Endodermal cell (in vitro differentiated cells): ENCODE data around the gene ZNF860. TPM values are rescaled to one million over a fixed set of nuclear protein-coding genes. Genes with fewer than 3 reads are reported as not detected.

Experiments used
- DNase-seq: peaks from one replicate; pipeline ENCODE4 v3.0.0-alpha.2; 2017
- H3K27ac ChIP-seq: 2 replicates; pipeline ENCODE4 v1.5.1; 2013; ENCODE audit warnings: mild to moderate bottlenecking, low read depth, low read length, moderate library complexity
- H3K27me3 ChIP-seq: 2 replicates; pipeline ENCODE4 v1.6.1; 2013; ENCODE audit warnings: mild to moderate bottlenecking, low read length, moderate library complexity; ENCODE audit not compliant: insufficient read depth, control insufficient read depth, poor library complexity, severe bottlenecking
- H3K36me3 ChIP-seq: 2 replicates; pipeline ENCODE4 v1.7.0; 2013; ENCODE audit warnings: mild to moderate bottlenecking, low read length, moderate library complexity; ENCODE audit not compliant: control insufficient read depth, insufficient read depth
- H3K4me1 ChIP-seq: one replicate; pipeline ENCODE4 v1.7.0; 2013; ENCODE audit warnings: low read length; ENCODE audit not compliant: control insufficient read depth, insufficient read depth
- H3K4me3 ChIP-seq: 2 replicates; pipeline ENCODE4 v1.5.1; 2013; ENCODE audit warnings: mild to moderate bottlenecking, low read length, moderate library complexity
- H3K9ac ChIP-seq: 2 replicates; pipeline ENCODE4 v1.6.1; 2013; ENCODE audit warnings: mild to moderate bottlenecking, low read length, moderate library complexity; ENCODE audit not compliant: poor library complexity, severe bottlenecking; ENCODE audit errors: extremely low read depth
- H3K9me3 ChIP-seq: 2 replicates; pipeline ENCODE4 v1.6.1; 2013; ENCODE audit warnings: mild to moderate bottlenecking, low read length, moderate library complexity; ENCODE audit not compliant: control insufficient read depth
- H3K27ac Mint-ChIP-seq: 2 replicates; pipeline ENCODE4 v1.8.0; 2020; ENCODE audit warnings: mixed read lengths
- H3K27me3 Mint-ChIP-seq: 2 replicates; pipeline ENCODE4 v1.8.0; 2021; ENCODE audit warnings: mild to moderate bottlenecking, mixed read lengths; ENCODE audit not compliant: insufficient read depth
- H3K36me3 Mint-ChIP-seq: 2 replicates; pipeline ENCODE4 v1.8.0; 2020; ENCODE audit warnings: low read depth, mixed read lengths
- H3K4me1 Mint-ChIP-seq: 2 replicates; pipeline ENCODE4 v1.8.0; 2020; ENCODE audit warnings: mixed read lengths
- H3K4me3 Mint-ChIP-seq: 2 replicates; pipeline ENCODE4 v1.8.0; 2020; ENCODE audit warnings: mild to moderate bottlenecking, moderate library complexity, mixed read lengths
- H3K9me3 Mint-ChIP-seq: 2 replicates; pipeline ENCODE4 v1.8.0; 2020; ENCODE audit warnings: mild to moderate bottlenecking, mixed read lengths
- CTCF ChIP-seq: fragments of 200-600 bp; sonication (generic); conservative IDR thresholded peaks from 2 replicates; pipeline ENCODE4 v1.5.0; 2021; ENCODE audit warnings: antibody characterized with exemption, mild to moderate bottlenecking
- WGBS, 2 experiments: methylation state at CpG; one replicate each; pipeline versions ENCODE4 v1.1.5 to v1.1.7; 2013; ENCODE audit warnings: missing lambda C conversion rate in 2 of 2, mixed read lengths in 1 of 2; ENCODE audit not compliant: insufficient coverage in 1 of 2, insufficient read length in 1 of 2; 5-methylcytosine and 5-hydroxymethylcytosine counted together
- total RNA-seq, 2 donors: library from RNA; stranded (reverse); fragmentation: NEBNext Ultra II Directional in 1 of 2; extraction: Animal tissue kit (Norgen Biotek cat#: 25700) in 1 of 2; gene quantifications; 2 replicates in 1 of 2; 3 replicates in 1 of 2; pipeline ENCODE4 v1.2.1, GENCODE V29; 2021

Gene ZNF860
- total RNA-seq, 2 donors from 2014 or later, result 0.49 to 1.8 TPM

- H3K4me1 Mint-ChIP-seq, result peaks cover 20% of the 10 kb centered on the region
- DNase-seq, result no peak
- Histone ChIP-seq H3K27me3 (peaks cover 17% of the 10 kb centered on the region), H3K4me1 (peaks cover 2% of the 10 kb centered on the region), H3K4me3 (no peak overlapping the region), H3K9me3 (no peaks in the 10 kb centered on the region), H3K27ac (no peak overlapping the region), H3K9ac (no peak overlapping the region), H3K36me3 (no peaks in the 10 kb centered on the region)
- H3K9me3 Mint-ChIP-seq, result no peaks in the 10 kb centered on the region
- H3K36me3 Mint-ChIP-seq, result peaks cover 2% of the 10 kb centered on the region
- WGBS, 2 experiments, result 82 to 89% methylated on average over 1 to 2 of the region's 2 CpGs
- H3K4me3 Mint-ChIP-seq, result no peak overlapping the region
- H3K27me3 Mint-ChIP-seq, result peaks cover 17% of the 10 kb centered on the region
- TF ChIP-seq CTCF, result no peak
- H3K27ac Mint-ChIP-seq, result no peak overlapping the region
Measured at GRCh38 chr3:31977736-31978135, 3.8 kb upstream of the ZNF860 start.

- no peaks in the 10 kb centered on the region for H3K9me3 Mint-ChIP-seq
- Histone ChIP-seq H3K27ac (no peak overlapping the region), H3K4me1 (peaks cover 2% of the 10 kb centered on the region), H3K36me3 (no peaks in the 10 kb centered on the region), H3K9ac (no peak overlapping the region), H3K9me3 (no peaks in the 10 kb centered on the region), H3K4me3 (no peak overlapping the region), H3K27me3 (peaks cover 17% of the 10 kb centered on the region)
- no peak for TF ChIP-seq CTCF
- WGBS, 2 experiments, result 93 to 100% methylated on average over 3 to 4 of the region's 4 CpGs
- peaks cover 17% of the 10 kb centered on the region for H3K4me1 Mint-ChIP-seq
- DNase-seq, result no peak
- H3K4me3 Mint-ChIP-seq, result no peak overlapping the region
- H3K27me3 Mint-ChIP-seq, result peaks cover 18% of the 10 kb centered on the region
- H3K36me3 Mint-ChIP-seq, result peaks cover 2% of the 10 kb centered on the region
- no peak overlapping the region for H3K27ac Mint-ChIP-seq
Measured at GRCh38 chr3:31978553-31978952, 3.0 kb upstream of the ZNF860 start.

GRCh38 chr3:31979001-31979697 lies 2.4 kb upstream of the ZNF860 start:
- H3K4me3 ChIP-seq, result peak overlapping the region; percentile 38
- Mint-ChIP-seq H3K27me3 (peaks cover 18% of the 10 kb centered on the region), H3K4me1 (peaks cover 17% of the 10 kb centered on the region), H3K27ac (no peak overlapping the region), H3K9me3 (no peaks in the 10 kb centered on the region), H3K4me3 (peak overlapping the region; percentile 85), H3K36me3 (peaks cover 2% of the 10 kb centered on the region)
- no peak overlapping the region for H3K27ac ChIP-seq
- no peak for DNase-seq
- H3K36me3 ChIP-seq, result no peaks in the 10 kb centered on the region
- peaks cover 2% of the 10 kb centered on the region for H3K4me1 ChIP-seq
- H3K9ac ChIP-seq, result no peak overlapping the region
- H3K9me3 ChIP-seq, result no peaks in the 10 kb centered on the region
- H3K27me3 ChIP-seq, result peaks cover 17% of the 10 kb centered on the region
- no peak for TF ChIP-seq CTCF
- 89% methylated on average over 5 of the region's 5 CpGs; no CpG with 5 or more reads in 1 of the 2 experiments for WGBS, 2 experiments
